SK-N-SH treated with all-trans-retinoic acid at 6 μM for 48 hours (cell line): ENCODE measurements around the gene SLC25A22.

Experiments
- ARNTL ChIP-seq: fragments of 450-650 bp; formaldehyde crosslinking; IDR thresholded peaks from 2 replicates; pipeline ENCODE4 v1.5.0; 2020; ENCODE audit warnings: low read depth, mild to moderate bottlenecking, moderate library complexity, borderline replicate concordance
- GLIS3 ChIP-seq: fragments of 250-450 bp; sonication (Bioruptor Pico); IDR thresholded peaks from 2 replicates; pipeline ENCODE4 v1.5.0; 2020; ENCODE audit warnings: mild to moderate bottlenecking, moderate library complexity
- PPARA ChIP-seq: fragments of 250-450 bp; sonication (Bioruptor Pico); IDR thresholded peaks from 2 replicates; pipeline ENCODE4 v1.5.0; 2020; ENCODE audit warnings: mild to moderate bottlenecking, borderline replicate concordance
- RARB ChIP-seq: fragments of 250-450 bp; sonication (Bioruptor Pico); IDR thresholded peaks from 2 replicates; pipeline ENCODE4 v1.8.0; 2021; ENCODE audit warnings: mild to moderate bottlenecking, moderate library complexity
- SNAI2 ChIP-seq: fragments of 250-450 bp; sonication (Bioruptor Pico); IDR thresholded peaks from 2 replicates; pipeline ENCODE4 v1.5.0; 2020; ENCODE audit warnings: mild to moderate bottlenecking, moderate library complexity
- ZC3H10 ChIP-seq: fragments of 250-450 bp; sonication (Bioruptor Pico); IDR thresholded peaks from 2 replicates; pipeline ENCODE4 v1.5.1; 2021; ENCODE audit warnings: mild to moderate bottlenecking, moderate library complexity
- ZFP30 ChIP-seq: fragments of 450-650 bp; formaldehyde crosslinking; IDR thresholded peaks from 2 replicates; pipeline ENCODE4 v1.5.0; 2022; ENCODE audit warnings: mild to moderate bottlenecking, moderate library complexity
- TF ChIP-seq, protein P1 (sequence below): fragments of 250-450 bp; sonication (Bioruptor Pico); IDR thresholded peaks from 2 replicates; pipeline ENCODE4 v1.5.0; 2020; ENCODE audit warnings: mild to moderate bottlenecking, moderate library complexity
- TF ChIP-seq, protein P2 (sequence below): fragments of 250-450 bp; sonication (Bioruptor Pico); IDR thresholded peaks from 2 replicates; pipeline ENCODE4 v1.8.0; 2020; ENCODE audit warnings: mild to moderate bottlenecking, moderate library complexity, borderline replicate concordance

DNA sequence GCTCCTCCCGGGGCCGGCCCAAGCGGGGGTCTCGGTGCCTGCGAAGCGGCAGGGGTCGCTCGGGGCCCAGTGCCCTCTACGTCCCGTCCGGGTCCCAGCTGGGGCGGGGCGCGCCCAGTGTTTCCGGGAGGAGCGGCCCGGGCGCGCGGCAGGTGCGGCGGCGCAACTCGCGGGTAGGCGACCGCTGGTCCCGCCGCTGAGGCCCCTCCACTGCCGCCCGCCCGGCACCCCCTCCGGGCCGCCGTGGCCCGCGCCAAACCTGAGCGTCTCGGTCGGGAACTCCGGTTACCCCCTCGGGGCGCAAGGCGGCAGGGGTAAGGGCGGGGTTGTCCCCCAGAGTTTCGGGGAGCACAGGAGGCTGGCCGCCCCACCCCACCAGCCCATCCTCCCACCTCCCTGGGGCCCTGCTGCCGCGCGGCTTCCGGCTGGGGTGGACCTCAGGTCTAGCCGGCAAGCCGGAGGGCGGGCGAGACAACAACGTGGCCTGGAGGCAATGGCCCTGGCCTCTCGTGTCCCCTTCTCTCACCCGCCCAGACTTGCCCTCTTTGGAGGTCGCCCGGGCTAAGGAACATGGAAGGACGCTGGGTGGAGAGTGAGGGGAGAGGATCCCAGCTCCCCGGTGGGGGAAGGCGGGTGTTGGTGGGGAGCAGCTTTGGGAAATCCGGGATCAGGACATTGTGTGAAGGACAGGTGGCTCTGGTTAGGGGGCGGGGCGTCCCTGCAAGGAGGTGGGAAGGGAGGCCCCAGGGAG, 29.2 kb upstream of the SLC25A22 start:
- TF ChIP-seq ARNTL (CRISPR knock-in tag) (no peak), RARB (CRISPR knock-in tag) (no peak), PPARA (no peak), GLIS3 (no peak), ZC3H10 (CRISPR knock-in tag) (no peak), SNAI2 (CRISPR knock-in tag) (no peak), ZFP30 (CRISPR knock-in tag) (no peak)
- TF ChIP-seq, protein P1, sequence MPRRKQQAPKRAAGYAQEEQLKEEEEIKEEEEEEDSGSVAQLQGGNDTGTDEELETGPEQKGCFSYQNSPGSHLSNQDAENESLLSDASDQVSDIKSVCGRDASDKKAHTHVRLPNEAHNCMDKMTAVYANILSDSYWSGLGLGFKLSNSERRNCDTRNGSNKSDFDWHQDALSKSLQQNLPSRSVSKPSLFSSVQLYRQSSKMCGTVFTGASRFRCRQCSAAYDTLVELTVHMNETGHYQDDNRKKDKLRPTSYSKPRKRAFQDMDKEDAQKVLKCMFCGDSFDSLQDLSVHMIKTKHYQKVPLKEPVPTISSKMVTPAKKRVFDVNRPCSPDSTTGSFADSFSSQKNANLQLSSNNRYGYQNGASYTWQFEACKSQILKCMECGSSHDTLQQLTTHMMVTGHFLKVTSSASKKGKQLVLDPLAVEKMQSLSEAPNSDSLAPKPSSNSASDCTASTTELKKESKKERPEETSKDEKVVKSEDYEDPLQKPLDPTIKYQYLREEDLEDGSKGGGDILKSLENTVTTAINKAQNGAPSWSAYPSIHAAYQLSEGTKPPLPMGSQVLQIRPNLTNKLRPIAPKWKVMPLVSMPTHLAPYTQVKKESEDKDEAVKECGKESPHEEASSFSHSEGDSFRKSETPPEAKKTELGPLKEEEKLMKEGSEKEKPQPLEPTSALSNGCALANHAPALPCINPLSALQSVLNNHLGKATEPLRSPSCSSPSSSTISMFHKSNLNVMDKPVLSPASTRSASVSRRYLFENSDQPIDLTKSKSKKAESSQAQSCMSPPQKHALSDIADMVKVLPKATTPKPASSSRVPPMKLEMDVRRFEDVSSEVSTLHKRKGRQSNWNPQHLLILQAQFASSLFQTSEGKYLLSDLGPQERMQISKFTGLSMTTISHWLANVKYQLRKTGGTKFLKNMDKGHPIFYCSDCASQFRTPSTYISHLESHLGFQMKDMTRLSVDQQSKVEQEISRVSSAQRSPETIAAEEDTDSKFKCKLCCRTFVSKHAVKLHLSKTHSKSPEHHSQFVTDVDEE (CRISPR knock-in tag) = no peak
- TF ChIP-seq, protein P2, sequence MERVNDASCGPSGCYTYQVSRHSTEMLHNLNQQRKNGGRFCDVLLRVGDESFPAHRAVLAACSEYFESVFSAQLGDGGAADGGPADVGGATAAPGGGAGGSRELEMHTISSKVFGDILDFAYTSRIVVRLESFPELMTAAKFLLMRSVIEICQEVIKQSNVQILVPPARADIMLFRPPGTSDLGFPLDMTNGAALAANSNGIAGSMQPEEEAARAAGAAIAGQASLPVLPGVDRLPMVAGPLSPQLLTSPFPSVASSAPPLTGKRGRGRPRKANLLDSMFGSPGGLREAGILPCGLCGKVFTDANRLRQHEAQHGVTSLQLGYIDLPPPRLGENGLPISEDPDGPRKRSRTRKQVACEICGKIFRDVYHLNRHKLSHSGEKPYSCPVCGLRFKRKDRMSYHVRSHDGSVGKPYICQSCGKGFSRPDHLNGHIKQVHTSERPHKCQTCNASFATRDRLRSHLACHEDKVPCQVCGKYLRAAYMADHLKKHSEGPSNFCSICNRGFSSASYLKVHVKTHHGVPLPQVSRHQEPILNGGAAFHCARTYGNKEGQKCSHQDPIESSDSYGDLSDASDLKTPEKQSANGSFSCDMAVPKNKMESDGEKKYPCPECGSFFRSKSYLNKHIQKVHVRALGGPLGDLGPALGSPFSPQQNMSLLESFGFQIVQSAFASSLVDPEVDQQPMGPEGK (CRISPR knock-in tag) = no peak
